KG1 (cell line): ENCODE results near the gene EHD2.
"Not testable (repeated sequence)": the region's sequence is repeated elsewhere in the genome, so short reads cannot be mapped to it uniquely, and the experiment has no call there.

Source experiments
- DNase-seq: peaks from one replicate; lab custom pipeline; 2025; lab: John Stamatoyannopoulos, UW

The EHD2 gene

GRCh38 chr19:47714855-47715254 lies 1.6 kb downstream of the EHD2 start:
- DNase-seq: not testable (repeated sequence)

- DNase-seq: no peak
These were observed 3.2 kb downstream of the EHD2 start for GRCh38 chr19:47716270-47716937.

DNA sequence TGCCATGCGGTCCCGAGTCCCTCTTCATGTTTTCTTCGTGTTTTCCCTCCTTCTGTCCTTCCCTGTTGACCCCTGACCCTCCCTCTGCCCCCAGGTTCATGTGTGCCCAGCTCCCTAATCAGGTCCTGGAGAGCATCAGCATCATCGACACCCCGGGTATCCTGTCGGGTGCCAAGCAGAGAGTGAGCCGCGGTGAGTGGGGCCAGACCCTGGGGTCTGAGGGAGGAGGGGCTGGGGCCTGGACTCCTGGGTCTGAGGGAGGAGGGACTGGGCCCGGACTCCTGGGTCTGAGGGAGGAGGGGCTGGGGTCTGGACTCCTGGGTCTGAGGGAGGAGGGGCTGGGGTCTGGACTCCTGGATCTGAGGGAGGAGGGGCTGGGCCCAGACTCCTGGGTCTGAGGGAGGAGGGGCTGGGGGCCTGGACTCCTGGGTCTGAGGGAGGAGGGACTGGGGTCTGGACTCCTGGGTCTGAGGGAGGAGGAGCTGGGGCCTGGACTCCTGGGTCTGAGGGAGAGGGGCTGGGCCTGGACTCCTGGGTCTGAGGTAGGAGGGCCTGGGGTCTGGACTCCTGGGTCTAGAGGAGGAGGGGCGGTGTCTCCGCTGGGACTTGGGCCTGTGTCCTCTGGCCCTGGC lies 5.3 kb downstream of the EHD2 start:
- DNase-seq: not testable (repeated sequence)

DNA sequence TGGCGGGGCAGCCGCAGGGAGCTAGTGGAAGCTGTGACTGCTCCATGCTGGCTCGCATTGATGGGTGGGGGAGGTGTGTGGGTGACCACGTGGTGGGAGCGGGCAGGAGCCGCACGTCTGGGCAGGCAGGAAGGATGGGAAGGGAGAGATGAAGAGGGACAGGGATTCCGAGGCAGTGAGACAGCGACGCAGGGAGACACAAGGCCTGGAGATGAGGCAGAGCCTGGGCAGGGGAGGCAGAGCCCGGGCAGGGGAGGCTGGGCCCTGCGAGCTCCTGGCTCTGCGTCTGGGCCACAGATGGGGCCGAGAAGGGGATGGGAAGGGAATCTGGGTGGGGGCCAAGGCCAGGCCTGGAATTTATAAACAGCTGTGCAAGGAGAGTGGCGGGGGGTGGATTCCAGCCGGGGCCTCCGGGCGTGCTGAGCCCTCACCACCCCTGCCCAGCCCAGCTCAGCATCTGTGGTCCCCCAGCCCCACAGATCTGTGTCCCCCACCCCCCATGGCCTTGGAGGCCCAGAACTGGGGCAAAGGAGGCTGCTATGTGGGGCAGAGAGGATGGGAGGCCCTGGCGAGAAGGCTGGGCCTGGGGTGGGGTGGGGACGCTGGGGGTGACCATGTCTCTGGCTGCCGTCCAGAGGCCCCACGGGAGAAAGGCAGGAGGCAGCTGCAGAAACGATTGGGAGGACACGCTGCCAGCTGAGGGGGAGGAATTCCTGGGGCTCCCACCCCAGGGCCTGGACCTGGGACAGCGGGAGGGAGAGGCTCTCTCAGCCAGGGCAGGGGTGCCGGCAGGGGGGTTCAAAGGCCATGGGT lies 6.0 kb downstream of the EHD2 start:
- DNase-seq: no peak

- no peak for DNase-seq
These were observed 7.6 kb downstream of the EHD2 start for GRCh38 chr19:47720669-47721422.

GRCh38 chr19:47723581-47723940 lies 10.3 kb downstream of the EHD2 start:
- peak; percentile 10 for DNase-seq

DNA sequence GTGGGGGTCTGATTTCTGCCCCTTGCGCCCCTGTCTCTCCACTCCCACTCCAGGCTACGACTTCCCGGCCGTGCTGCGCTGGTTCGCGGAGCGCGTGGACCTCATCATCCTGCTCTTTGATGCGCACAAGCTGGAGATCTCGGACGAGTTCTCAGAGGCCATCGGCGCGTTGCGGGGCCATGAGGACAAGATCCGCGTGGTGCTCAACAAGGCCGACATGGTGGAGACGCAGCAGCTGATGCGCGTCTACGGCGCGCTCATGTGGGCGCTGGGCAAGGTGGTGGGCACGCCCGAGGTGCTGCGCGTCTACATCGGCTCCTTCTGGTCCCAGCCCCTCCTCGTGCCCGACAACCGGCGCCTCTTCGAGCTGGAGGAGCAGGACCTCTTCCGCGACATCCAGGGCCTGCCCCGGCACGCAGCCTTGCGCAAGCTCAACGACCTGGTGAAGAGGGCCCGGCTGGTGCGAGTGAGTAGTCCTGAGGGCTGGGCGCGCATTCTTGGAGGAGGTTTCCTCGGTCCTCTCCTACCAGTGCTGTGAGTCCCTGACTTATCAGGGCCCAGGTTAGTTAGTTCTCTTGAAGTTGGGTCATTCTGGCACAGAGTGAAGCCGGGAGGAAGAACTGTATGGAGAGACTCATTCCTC lies 12.7 kb downstream of the EHD2 start:
- DNase-seq: no peak

DNA sequence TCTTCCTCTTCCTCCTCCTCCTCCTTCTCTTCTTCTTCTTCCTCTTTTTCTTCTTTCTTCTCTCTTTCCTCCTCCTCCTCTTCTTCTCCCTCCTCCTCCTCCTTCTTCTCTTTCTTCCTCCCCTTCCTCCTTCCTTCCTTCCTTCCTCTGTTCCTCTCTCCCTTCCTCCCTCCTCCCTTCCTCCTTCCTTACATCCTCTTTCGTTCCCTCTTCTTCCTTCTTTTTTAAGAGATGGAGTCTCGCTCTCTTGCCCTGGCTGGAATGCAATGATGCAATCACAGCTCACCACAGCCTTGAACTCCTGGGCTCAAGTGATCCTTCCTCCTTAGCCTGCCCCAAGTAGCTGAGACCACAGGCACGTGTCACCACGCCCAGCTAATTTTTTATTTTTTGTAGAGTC lies 13.2 kb downstream of the EHD2 start:
- DNase-seq: no peak

DNA sequence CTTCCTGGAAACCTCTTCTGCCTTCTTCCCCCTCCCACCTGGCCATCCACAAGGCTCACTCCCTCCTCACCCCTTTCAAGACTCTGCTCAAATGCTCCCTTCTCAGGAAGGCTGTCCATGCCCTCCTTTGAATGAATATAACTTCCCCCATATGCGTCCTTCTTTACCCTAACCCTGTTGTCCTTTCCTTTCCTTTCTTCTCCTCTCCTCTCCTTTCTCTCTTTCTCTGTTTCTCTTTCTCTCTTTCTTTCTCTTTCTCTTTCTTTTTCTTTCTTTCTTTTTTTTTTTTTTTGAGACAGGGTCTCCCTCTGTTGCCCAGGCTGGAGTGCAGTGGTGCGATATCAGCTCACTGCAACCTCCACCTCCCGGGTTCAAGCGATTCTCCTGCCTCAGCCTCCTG lies 15.1 kb downstream of the EHD2 start:
- DNase-seq: not testable (repeated sequence)

DNA sequence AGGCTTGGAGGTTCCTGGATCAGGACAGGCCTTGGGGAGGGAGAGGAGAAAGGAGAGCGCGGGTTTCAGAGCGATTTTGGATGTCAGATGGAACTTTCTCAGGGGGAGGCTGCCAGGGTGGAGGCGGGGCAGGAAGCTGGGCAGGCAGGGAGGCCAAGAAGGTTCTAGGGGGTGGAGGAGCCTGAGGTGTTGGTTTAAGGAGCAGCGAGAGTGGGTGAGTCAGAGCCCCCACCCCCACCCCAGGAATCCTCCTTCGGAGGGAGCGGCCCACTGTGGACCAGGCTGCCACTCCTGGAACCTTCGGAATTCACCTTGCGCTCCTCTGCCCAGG lies 16.2 kb downstream of the EHD2 start:
- no peak for DNase-seq

DNA sequence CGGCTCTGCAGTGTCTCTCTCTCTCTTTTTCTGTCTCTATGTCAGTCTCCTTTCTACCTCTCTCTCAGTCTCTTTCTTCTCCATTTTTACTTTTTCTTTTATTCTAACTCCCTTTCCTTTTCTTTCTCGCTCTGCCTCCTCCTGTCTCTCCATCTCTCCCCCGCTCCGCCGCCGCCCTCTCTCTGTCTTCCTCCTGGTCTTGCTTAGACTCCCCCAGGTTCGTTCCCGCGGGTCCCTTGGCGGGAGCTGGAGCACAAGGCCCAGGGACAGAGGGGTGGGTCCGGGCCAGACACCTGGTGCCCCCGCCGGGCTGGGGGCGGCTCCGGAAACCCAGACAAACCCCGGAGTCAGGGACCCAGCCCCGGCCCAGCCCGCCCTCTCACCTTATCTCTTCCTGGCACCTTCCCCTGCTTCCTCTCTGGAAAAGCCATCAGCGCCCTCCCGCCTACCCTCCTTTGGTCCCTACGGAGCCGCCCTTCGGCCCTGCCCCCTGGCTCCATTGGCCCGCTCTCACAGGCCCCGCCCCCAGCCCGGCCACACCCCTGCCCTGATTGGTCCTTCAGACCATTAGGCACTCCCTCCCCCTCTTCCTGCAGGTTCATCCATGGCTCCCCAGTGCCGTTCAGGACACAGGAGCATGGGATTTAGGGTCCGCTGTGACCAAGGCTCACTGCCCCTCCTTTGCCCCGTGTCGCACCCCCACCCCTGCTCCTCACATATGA lies 16.7 kb downstream of the EHD2 start:
- peak; percentile 75 for DNase-seq

- DNase-seq: no peak
These were observed 17.3 kb downstream of the EHD2 start for GRCh38 chr19:47730521-47730889.

DNA sequence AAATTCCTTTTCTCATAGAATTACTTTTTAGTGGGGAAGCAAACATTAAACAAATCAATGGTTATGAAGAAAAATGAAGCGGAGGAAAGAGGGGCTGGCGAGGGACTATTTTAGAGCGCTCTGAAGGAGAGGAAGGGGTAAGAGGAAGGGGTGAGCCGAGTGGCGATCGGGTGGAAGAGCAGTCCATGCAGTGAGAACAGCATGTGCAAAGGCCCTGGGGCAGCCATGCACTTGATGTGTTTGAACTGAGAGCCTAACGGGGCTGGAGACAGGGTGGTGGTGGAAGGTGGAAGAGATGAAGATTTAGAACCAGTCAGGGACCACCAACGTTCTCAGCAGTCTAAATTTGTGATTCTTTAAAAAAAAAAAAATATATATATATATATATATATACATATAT lies 17.7 kb downstream of the EHD2 start:
- no peak for DNase-seq

DNA sequence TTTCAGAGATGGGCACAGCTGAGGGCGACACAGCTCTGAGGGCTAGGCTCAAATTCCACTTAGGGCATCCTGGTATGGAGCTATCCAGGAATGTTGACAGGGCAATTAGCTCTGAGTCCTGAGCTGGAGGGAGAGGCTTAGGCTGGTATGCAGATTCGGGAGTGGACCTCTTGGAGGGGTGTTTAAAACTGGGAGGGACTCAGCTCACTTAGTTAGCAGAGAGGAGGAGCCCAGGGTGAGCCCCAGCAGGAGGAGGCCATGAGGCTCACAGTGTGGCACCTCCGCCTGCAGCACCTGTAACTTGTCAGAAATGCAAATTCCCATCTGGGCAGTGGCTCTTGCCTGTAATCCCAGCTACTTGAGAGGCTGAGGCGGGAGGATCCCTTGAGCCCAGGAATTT lies 21.9 kb downstream of the EHD2 start:
- DNase-seq: no peak

DNA sequence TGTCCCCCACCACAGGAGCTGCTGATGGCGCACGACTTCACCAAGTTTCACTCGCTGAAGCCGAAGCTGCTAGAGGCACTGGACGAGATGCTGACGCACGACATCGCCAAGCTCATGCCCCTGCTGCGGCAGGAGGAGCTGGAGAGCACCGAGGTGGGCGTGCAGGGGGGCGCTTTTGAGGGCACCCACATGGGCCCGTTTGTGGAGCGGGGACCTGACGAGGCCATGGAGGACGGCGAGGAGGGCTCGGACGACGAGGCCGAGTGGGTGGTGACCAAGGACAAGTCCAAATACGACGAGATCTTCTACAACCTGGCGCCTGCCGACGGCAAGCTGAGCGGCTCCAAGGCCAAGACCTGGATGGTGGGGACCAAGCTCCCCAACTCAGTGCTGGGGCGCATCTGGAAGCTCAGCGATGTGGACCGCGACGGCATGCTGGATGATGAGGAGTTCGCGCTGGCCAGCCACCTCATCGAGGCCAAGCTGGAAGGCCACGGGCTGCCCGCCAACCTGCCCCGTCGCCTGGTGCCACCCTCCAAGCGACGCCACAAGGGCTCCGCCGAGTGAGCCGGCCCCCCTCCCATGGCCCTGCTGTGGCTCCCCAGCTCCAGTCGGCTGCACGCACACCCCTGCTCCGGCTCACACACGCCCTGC lies 27.8 kb downstream of the EHD2 start:
- no peak for DNase-seq

DNA sequence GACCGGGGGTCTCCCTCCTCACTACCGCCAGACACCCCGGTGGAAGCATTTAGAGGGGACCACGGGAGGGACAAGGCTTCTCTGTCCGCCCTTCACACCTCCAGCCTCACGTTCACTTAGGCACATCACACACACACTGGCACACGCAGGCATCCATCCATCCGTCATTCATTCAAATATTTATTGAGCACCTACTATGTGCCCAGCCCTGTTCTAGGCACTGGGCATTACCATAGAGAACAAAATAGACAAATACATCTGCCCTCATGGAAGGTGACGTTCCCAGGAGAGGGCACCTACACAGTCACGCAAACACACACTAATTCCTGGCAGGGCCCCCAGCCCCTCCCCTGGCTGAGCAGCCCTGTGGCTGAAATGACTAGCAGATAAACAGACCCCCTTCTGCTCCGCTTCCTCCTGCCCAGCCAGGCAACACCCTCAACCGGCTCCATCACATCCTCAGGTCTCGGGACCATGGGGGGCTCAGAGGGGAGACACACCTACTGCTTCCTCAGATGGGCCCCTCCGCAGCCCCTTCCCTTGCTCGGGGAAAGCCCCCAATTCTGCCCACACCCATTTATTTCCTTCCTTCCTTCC lies 28.4 kb downstream of the EHD2 start:
- DNase-seq: no peak

GRCh38 chr19:47742634-47743033 lies 29.4 kb downstream of the EHD2 start:
- no peak for DNase-seq

DNA sequence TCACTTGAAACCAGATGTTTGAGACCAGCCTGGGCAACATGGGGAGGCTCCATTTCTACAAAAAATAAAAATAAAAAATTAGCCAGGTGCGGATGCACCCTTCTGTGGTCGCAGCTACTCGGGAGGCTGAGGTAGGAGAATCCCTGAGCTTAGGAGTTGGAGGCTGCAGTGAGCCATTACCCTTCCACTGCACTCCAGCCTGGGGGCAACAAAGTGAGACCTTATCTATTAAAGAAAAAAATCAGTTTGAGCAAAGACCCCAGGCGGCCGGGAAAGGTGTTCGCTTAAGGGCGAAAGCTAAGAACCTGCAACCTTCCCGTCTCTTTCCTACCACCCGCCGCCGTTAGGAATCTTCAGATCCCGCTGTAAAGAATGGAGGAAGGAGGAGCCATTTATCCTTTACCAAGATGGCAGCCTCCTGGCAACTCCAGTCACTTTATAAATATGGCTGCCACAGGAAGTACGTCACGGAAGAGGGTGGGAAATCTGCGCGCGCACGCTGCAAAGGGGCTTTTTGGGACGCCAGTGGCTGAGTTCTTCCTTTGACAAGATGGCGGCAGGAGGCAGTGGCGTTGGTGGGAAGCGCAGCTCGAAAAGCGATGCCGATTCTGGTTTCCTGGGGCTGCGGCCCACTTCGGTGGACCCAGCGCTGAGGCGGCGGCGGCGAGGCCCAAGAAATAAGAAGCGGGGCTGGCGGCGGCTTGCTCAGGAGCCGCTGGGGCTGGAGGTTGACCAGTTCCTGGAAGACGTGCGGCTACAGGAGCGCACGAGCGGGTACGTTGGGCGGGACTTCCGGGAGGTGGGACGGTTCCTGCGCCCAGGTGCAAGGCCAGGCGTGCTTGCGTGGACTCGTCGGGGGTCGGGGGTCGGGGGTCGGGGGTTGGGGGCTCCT lies 32.0 kb downstream of the EHD2 start, which contains the start of gene NOP53:
NOP53 (plus strand) TSS at position 537 of the 892 bp plus-strand sequence; CDS start at position 551, 14 bp downstream.
- DNase-seq: peak; percentile 96

DNA sequence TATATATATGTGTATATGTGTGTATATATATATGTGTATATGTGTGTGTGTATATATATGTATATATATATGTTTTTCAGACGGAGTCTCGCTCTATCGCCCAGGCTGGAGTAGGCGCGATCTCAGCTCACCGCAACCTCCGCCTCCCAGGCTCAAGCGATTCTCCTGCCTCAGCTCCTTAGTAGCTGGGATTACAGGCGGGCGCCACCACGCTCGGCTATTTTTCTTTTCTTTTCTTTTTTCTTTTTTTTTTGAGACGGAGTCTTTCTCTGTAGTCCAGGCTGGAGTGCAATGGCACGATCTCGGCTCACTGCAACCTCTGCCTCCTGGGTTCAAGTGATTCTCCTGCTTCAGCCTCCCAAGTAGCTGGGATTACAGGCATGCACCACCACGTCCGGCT lies 32.9 kb downstream of the EHD2 start:
- DNase-seq: not testable (repeated sequence)
